Mesenchymal stem cell (in vitro differentiated cells and primary cell): ENCODE results near the gene TMEM196.

Experiments used
- DNase-seq: peaks from one replicate; pipeline ENCODE4 v3.0.0-alpha.2; 2013
- H2AFZ ChIP-seq: one replicate; pipeline ENCODE4 v1.6.1; 2013; ENCODE audit warnings: low read depth, mild to moderate bottlenecking, control low read depth, inconsistent platforms, low read length, moderate library complexity
- H2AK5ac ChIP-seq: 2 replicates; pipeline ENCODE4 v1.6.1; 2013; ENCODE audit warnings: low read length, moderate library complexity, mild to moderate bottlenecking, inconsistent platforms; ENCODE audit not compliant: severe bottlenecking
- H2BK120ac ChIP-seq: one replicate; pipeline ENCODE4 v1.6.1; 2013; ENCODE audit warnings: low read depth, mild to moderate bottlenecking, inconsistent platforms, low read length, moderate library complexity
- H2BK12ac ChIP-seq, 2 experiments: one replicate each; pipeline ENCODE4 v1.6.1; 2013; ENCODE audit warnings: inconsistent platforms in 2 of 2, low read length in 2 of 2, mild to moderate bottlenecking in 2 of 2, moderate library complexity in 2 of 2, control low read depth in 1 of 2
- H2BK15ac ChIP-seq: one replicate; pipeline ENCODE4 v1.6.1; 2013; ENCODE audit warnings: mild to moderate bottlenecking, low read depth, inconsistent platforms; ENCODE audit not compliant: poor library complexity, severe bottlenecking
- H2BK5ac ChIP-seq: 2 replicates; pipeline ENCODE4 v1.6.1; 2013; ENCODE audit warnings: low read depth, mild to moderate bottlenecking, low read length, control low read depth, inconsistent platforms; ENCODE audit not compliant: poor library complexity, severe bottlenecking
- H3K14ac ChIP-seq, 2 experiments: one replicate each; pipeline ENCODE4 v1.6.1; 2013; ENCODE audit warnings: inconsistent platforms in 2 of 2, low read length in 2 of 2, control low read depth in 1 of 2, mild to moderate bottlenecking in 1 of 2, moderate library complexity in 1 of 2
- H3K18ac ChIP-seq, 2 experiments: one replicate each; pipeline ENCODE4 v1.6.1; 2013; ENCODE audit warnings: inconsistent platforms in 2 of 2, low read length in 2 of 2, control low read depth in 1 of 2, low read depth in 1 of 2, mild to moderate bottlenecking in 1 of 2
- H3K23ac ChIP-seq, 2 experiments: one replicate each; pipeline ENCODE4 v1.6.1; 2013; ENCODE audit warnings: inconsistent platforms in 2 of 2, low read length in 2 of 2, mild to moderate bottlenecking in 2 of 2, moderate library complexity in 2 of 2, control low read depth in 1 of 2
- H3K27ac ChIP-seq: 2 replicates; pipeline ENCODE4 v1.5.1; 2013; ENCODE audit warnings: mild to moderate bottlenecking, moderate library complexity, low read length, control low read depth, inconsistent platforms; ENCODE audit not compliant: poor library complexity, severe bottlenecking
- H3K27me3 ChIP-seq, 2 experiments: 2 replicates each; pipeline versions ENCODE4 v1.6.1 to v1.7.0; 2013; ENCODE audit warnings: low read length in 2 of 2, mild to moderate bottlenecking in 2 of 2, moderate library complexity in 2 of 2, control low read depth in 1 of 2, inconsistent platforms in 1 of 2; ENCODE audit not compliant: control insufficient read depth in 1 of 2, insufficient read depth in 1 of 2
- H3K36me3 ChIP-seq, 2 experiments: 2 replicates each; pipeline versions ENCODE4 v1.6.1 to v1.7.0; 2013; ENCODE audit warnings: low read length in 2 of 2, control low read depth in 1 of 2, inconsistent platforms in 1 of 2, low read depth in 1 of 2, mild to moderate bottlenecking in 1 of 2; ENCODE audit not compliant: insufficient read depth in 2 of 2, control insufficient read depth in 1 of 2
- H3K4ac ChIP-seq, 2 experiments: one replicate each; pipeline ENCODE4 v1.6.1; 2013; ENCODE audit warnings: inconsistent platforms in 2 of 2, low read length in 2 of 2, mild to moderate bottlenecking in 2 of 2, moderate library complexity in 2 of 2, control low read depth in 1 of 2, low read depth in 1 of 2
- H3K4me1 ChIP-seq: 2 replicates; pipeline ENCODE4 v1.6.1; 2013; ENCODE audit warnings: low read depth, low read length, control low read depth; ENCODE audit not compliant: control insufficient read depth, insufficient read depth
- H3K4me2 ChIP-seq: 2 replicates; pipeline ENCODE4 v1.6.1; 2013; ENCODE audit warnings: low read length, mild to moderate bottlenecking, inconsistent platforms; ENCODE audit not compliant: poor library complexity, severe bottlenecking
- H3K4me3 ChIP-seq, 2 experiments: 2 replicates each; pipeline versions ENCODE4 v1.5.1 to v1.7.0; 2013; ENCODE audit warnings: low read length in 2 of 2, mild to moderate bottlenecking in 2 of 2, control low read depth in 1 of 2, low read depth in 1 of 2; ENCODE audit not compliant: insufficient read depth in 1 of 2
- H3K79me1 ChIP-seq: replicated peaks from 2 replicates; pipeline ENCODE4 v1.6.1; 2013; ENCODE audit warnings: mild to moderate bottlenecking, control low read depth, low read length, inconsistent platforms; ENCODE audit not compliant: poor library complexity, severe bottlenecking
- H3K9ac ChIP-seq: 2 replicates; pipeline ENCODE4 v1.7.0; 2013; ENCODE audit warnings: mild to moderate bottlenecking, low read length, moderate library complexity
- H3K9me3 ChIP-seq: 2 replicates; pipeline ENCODE4 v1.7.0; 2013; ENCODE audit warnings: mild to moderate bottlenecking, low read length; ENCODE audit not compliant: control insufficient read depth
- H4K8ac ChIP-seq: one replicate; pipeline ENCODE4 v1.6.1; 2013; ENCODE audit warnings: inconsistent platforms, mild to moderate bottlenecking, low read length, moderate library complexity
- H4K91ac ChIP-seq: one replicate; pipeline ENCODE4 v1.6.1; 2013; ENCODE audit warnings: mild to moderate bottlenecking, low read length, inconsistent platforms
- WGBS: methylation state at CpG from one replicate; pipeline ENCODE4 v1.1.7; 2013; ENCODE audit warnings: mixed read lengths; 5-methylcytosine and 5-hydroxymethylcytosine counted together

Gene TMEM196

GRCh38 chr7:19677180-19677579 is 96.2 kb downstream of the TMEM196 start:
- Histone ChIP-seq H3K4me3 (no peak overlapping the region), H3K27me3 (no peaks in the 10 kb centered on the region), H3K4me2 (no peak overlapping the region), H3K36me3 (no peaks in the 10 kb centered on the region), H2BK120ac (no peak overlapping the region), H2AK5ac (no peak overlapping the region), H4K8ac (no peak overlapping the region), H3K4ac (no peak overlapping the region), H2BK5ac (no peak overlapping the region), H2BK12ac (no peak overlapping the region), H2BK15ac (no peak overlapping the region), H3K18ac (no peak overlapping the region), H3K23ac (no peak overlapping the region), H3K27ac (no peak overlapping the region), H2AFZ (no peak overlapping the region), H3K9me3 (no peaks in the 10 kb centered on the region), H3K4me1 (peaks cover 2% of the 10 kb centered on the region), H4K91ac (no peak overlapping the region), H3K9ac (no peak overlapping the region), H3K14ac (no peak overlapping the region), H3K79me1 (no peaks in the 10 kb centered on the region)
- peak; percentile 77 for DNase-seq
- no CpG with 5 or more reads among the region's 2 CpGs for WGBS

GRCh38 chr7:19675816-19676215 is 97.6 kb downstream of the TMEM196 start:
- H3K14ac ChIP-seq: no peak overlapping the region
- no peak overlapping the region for H4K91ac ChIP-seq
- 100% methylated on average over 1 of the region's 1 CpG for WGBS
- no peak overlapping the region for H2BK5ac ChIP-seq
- H2AFZ ChIP-seq: no peak overlapping the region
- peaks cover 2% of the 10 kb centered on the region for H3K4me1 ChIP-seq
- peak overlapping the region in 1 of 2 experiments; percentile 21 for H3K18ac ChIP-seq
- H3K36me3 ChIP-seq: no peaks in the 10 kb centered on the region
- no peak overlapping the region for H3K23ac ChIP-seq
- H3K27ac ChIP-seq: no peak overlapping the region
- no peaks in the 10 kb centered on the region for H3K27me3 ChIP-seq
- H4K8ac ChIP-seq: no peak overlapping the region
- no peak overlapping the region for H3K4me3 ChIP-seq
- H3K9ac ChIP-seq: no peak overlapping the region
- no peaks in the 10 kb centered on the region for H3K79me1 ChIP-seq
- no peaks in the 10 kb centered on the region for H3K9me3 ChIP-seq
- no peak overlapping the region for H2AK5ac ChIP-seq
- no peak for DNase-seq
- H2BK12ac ChIP-seq: peak overlapping the region in 1 of 2 experiments; percentile 2
- H3K4ac ChIP-seq: no peak overlapping the region
- H3K4me2 ChIP-seq: no peak overlapping the region
- H2BK120ac ChIP-seq: no peak overlapping the region
- no peak overlapping the region for H2BK15ac ChIP-seq

GRCh38 chr7:19674266-19674960 is 99.0 kb downstream of the TMEM196 start:
- Histone ChIP-seq H3K18ac (peak overlapping the region in 1 of 2 experiments; percentile 43), H2BK5ac (no peak overlapping the region), H3K9ac (no peak overlapping the region), H3K9me3 (no peaks in the 10 kb centered on the region), H2AK5ac (no peak overlapping the region), H3K36me3 (no peaks in the 10 kb centered on the region), H3K4me2 (no peak overlapping the region), H3K4me1 (peaks cover 2% of the 10 kb centered on the region), H3K23ac (no peak overlapping the region), H2BK15ac (no peak overlapping the region), H2BK120ac (no peak overlapping the region), H3K4ac (no peak overlapping the region), H4K8ac (no peak overlapping the region), H3K27ac (no peak overlapping the region), H3K79me1 (no peaks in the 10 kb centered on the region), H4K91ac (no peak overlapping the region), H3K4me3 (no peak overlapping the region), H3K14ac (no peak overlapping the region), H3K27me3 (no peaks in the 10 kb centered on the region), H2AFZ (no peak overlapping the region), H2BK12ac (no peak overlapping the region)
- WGBS: 81% methylated on average over 5 of the region's 5 CpGs
- DNase-seq: peak; percentile 70

- no peaks in the 10 kb centered on the region for H3K36me3 ChIP-seq
- WGBS: 92% methylated on average over 1 of the region's 1 CpG
- no peak overlapping the region for H3K4me3 ChIP-seq
- no peak overlapping the region for H2BK15ac ChIP-seq
- no peaks in the 10 kb centered on the region for H3K9me3 ChIP-seq
- H3K4ac ChIP-seq: no peak overlapping the region
- H4K8ac ChIP-seq: no peak overlapping the region
- H2AK5ac ChIP-seq: no peak overlapping the region
- peak; percentile 14 for DNase-seq
- no peaks in the 10 kb centered on the region for H3K27me3 ChIP-seq
- no peak overlapping the region for H2BK5ac ChIP-seq
- H3K14ac ChIP-seq: no peak overlapping the region
- H2BK120ac ChIP-seq: no peak overlapping the region
- no peak overlapping the region for H2AFZ ChIP-seq
- H3K23ac ChIP-seq: no peak overlapping the region
- H2BK12ac ChIP-seq: no peak overlapping the region
- no peak overlapping the region for H3K27ac ChIP-seq
- H3K4me1 ChIP-seq: peaks cover 2% of the 10 kb centered on the region
- H3K79me1 ChIP-seq: no peaks in the 10 kb centered on the region
- no peak overlapping the region for H3K4me2 ChIP-seq
- no peak overlapping the region for H4K91ac ChIP-seq
- H3K9ac ChIP-seq: no peak overlapping the region
- H3K18ac ChIP-seq: peak overlapping the region in 1 of 2 experiments; percentile 21
These were observed 102.6 kb downstream of the TMEM196 start for GRCh38 chr7:19670806-19671205.
